ENCODE data around the gene RPL38.

RPL38 gene

DNA sequence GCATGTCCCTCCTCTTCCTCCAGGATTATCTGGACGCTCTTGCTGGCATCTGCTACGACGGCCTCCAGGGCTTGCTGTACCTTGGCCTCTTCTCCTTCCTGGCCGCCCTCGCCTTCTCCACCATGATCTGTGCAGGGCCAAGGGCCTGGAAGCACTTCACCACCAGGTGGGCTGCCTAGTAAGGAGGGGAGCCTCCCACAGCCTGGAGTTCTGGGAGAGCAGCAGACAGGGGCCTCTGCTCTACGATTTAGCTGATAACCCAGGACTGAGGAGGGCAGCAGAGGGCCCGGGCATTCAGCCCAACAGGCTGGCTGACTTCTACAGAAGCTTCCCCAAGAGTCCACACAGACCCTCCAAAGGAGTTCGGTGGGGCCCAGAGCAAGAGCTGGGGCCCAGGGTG lies 48.7 kb downstream of the RPL38 start:
- DNase-seq, result no peak

DNA sequence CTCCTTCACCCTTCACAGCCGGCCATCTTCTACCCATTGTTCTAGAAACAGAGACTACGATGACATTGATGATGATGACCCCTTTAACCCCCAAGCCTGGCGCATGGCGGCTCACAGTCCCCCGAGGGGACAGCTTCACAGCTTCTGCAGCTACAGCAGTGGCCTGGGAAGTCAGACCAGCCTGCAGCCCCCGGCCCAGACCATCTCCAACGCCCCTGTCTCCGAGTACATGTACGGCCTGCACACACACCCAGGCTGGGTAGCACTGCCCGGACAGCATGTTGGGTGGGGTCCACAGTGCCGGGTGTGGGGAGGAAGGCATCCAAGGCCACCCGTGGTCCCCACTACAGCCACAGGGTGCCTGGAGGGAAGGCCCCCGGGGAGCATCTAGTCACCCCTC lies 49.6 kb downstream of the RPL38 start:
- no peak for DNase-seq

DNA sequence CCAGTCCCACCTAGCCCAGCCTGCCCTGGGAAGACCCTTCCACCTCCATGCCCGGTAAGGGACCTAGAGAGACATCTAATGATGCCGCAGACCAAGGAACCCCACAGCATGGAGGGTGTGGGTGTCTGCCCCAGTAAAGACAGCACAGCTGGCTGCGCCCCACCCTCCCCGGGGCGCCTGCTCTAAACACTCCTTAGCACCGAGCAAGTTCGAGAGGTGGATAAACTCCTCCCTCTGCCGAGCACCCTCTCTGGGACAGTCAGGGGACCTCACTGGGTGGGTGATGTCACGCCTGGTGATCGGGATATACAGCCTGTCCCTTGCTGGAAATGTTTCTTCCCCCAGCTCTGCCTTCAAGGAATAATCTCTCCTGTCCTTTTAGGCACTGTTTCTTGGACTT lies 53.8 kb downstream of the RPL38 start:
- no peak for DNase-seq

DNA sequence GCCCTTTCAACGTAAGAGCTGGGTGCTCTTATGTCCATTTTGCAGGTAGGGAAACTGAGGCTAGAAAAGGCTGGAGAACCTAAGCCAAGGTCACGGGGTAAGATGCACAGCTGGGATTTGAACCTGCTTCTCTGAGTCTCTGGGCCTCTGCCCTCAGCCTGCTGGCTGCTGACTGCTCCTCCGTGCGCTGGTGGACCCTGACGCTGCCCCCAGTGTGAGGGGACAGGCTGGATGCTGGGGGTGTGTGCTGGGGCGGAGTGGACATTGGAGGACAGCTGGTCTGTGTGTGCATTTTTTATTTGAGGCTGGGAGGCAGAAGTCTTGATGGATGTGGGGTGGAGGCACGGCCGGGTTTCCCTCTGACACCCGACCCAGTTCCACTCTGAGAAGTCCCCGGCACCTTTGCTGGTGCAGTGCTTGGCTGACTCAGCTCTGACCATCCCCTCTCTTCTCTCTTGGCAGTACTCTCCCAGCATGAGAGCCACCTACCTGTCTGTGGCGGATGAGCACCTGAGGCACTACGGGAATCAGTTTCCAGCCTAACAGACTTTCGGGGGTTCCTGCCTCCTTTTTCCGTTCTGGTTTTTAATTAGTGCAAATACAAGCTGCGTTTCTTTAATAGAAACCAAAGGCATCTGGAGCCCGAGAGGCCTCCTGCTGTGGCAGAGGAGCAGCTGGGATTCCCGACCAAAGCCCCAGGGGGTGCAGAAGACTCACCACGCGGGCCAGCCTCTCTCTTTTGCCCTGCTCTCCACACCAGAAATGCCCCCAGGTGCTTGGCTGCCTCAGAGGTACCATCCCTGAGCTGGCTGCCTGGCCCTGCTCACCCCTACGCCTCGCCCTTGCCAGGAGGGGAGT lies 56.4 kb downstream of the RPL38 start:
- DNase-seq, result no peak

All from activated naive CD4-positive, alpha-beta T cell treated with anti-CD3 and anti-CD28 coated beads, Interleukin-2, amount 50 U/mL, for 16 hours (primary cell).